Measurements from ENCODE around the gene INSM1.

The INSM1 gene

GRCh38 chr20:20395087-20395486 lies 27.2 kb downstream of the INSM1 start:
- DNase-seq: no peak

- no peak for DNase-seq
These were observed 28.1 kb downstream of the INSM1 start for GRCh38 chr20:20395903-20396568.

DNA sequence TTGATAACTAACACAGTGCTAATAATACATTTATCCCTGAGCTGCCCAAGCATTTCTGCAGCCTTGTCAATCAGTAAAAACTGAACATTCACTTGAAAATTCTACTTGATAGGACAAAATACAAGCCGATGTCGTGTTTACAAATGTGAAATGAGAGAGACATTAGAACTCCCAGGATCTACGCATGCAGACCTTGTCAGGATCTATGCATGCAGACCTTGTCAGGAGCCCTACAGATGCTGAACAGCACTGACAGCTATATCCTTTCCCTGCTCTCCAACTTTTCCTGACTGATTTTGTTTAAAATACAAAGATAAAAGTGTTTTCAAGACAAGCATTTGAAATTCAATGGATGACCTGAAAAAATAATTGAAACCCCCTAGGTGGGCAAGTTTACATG lies 28.9 kb downstream of the INSM1 start:
- no peak for DNase-seq

DNA sequence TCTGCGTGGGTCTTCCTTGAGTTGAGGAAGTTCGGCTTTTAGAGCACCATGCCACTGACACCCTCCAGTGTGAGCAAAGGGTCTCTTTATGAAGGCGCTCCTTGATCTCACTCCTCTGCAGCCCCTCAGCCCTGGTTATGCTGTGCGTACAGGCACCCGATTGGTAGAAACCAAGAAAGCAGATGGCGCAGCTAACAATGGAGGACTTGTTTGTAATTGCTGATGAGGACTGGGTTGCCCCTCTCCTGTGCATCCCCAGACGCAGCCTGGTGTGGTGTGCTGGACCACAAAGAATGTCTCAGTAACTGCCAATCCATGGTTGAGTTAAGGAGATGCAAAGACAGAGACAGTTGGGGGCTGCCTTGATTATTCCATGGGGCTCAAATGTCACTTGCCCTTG lies 30.2 kb downstream of the INSM1 start:
- no peak for DNase-seq

DNA sequence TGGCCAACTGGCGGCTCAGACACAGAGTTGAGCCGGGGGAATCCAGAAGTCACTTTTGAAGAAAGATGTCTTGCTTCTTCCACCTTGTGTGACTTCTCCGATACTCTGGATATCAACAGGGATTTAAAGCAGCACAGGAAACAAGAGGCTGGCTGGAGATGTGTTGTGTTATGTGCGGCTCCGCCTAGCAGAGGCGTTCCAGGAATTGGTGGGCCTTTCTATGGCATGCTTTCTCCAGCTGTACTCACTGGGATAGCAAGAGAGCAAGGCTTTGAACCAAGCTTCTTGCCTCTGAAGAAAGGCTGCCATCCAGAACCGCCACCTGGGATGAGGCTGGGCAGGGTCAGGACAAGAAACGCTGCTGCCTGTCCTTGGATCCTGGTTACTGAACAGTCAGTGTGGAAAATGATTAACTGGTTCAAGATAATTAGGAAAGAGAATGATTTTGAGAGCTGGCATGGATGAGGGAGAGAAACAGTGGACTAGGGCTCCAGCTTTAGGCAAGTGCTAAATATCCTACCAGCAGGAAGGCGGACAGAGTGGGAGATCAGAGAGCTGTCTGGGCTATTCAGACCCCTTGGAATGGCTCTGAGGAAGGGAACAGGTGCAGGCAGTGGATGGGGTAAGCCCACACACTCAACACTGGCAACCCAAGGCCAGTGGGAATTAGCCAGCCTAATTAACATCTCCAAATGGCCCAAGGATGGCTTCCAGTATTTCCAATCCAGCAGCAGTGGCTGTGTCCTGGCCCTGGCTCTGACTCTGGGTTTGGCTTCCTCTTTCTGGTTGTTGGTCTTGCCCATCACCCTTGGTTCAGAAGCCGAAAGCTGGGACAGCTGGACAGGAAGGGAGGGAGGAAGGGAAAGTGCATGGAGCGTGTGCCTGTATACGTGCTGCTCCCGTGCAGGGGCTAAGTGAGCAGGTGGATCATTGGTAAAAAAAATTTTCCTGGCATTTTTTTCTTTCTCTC lies 31.9 kb downstream of the INSM1 start:
- DNase-seq: no peak

DNA sequence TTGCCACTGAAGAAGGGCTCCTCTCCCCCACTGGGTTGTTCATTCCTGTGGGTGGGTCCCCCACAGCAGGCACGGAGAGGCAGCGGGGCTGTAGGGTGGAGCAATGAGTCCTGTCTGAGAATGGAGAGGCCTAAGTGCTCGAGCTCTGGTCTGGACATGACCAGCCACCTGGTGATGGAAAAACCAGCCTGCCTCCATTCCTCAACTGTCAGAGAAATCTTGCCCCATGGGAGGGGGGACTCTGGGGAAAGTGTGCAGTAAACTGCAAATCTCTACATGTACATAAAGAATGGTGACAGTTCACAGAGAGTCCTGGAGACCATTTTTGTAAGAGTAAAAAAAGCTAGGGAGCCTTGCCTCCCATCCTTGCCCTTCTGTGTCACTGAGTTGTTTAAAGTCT lies 34.1 kb downstream of the INSM1 start:
- no peak for DNase-seq

DNA sequence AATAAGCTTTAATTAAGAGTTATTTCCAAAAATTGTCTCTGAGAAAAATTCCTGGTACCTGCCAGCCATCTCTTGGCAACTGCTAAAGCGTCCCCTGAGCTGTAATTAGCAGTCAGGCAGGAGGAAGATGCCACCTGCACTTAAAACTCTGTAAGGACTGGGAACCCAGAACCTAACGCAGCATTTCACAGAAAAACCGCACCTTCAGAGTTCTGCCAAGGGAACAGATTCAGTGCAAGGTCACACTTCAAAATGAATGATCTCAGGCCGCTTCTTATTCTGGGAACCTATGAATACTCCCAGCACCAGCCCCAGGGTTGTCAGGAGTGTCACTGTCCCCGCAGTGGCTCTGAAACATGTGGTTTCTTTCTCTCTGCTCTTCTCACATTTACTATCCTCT lies 36.7 kb downstream of the INSM1 start:
- no peak for DNase-seq

- no peak for DNase-seq
These were observed 37.7 kb downstream of the INSM1 start for GRCh38 chr20:20405623-20406022.

- DNase-seq: no peak
These were observed 38.4 kb downstream of the INSM1 start for GRCh38 chr20:20406306-20406705.

DNA sequence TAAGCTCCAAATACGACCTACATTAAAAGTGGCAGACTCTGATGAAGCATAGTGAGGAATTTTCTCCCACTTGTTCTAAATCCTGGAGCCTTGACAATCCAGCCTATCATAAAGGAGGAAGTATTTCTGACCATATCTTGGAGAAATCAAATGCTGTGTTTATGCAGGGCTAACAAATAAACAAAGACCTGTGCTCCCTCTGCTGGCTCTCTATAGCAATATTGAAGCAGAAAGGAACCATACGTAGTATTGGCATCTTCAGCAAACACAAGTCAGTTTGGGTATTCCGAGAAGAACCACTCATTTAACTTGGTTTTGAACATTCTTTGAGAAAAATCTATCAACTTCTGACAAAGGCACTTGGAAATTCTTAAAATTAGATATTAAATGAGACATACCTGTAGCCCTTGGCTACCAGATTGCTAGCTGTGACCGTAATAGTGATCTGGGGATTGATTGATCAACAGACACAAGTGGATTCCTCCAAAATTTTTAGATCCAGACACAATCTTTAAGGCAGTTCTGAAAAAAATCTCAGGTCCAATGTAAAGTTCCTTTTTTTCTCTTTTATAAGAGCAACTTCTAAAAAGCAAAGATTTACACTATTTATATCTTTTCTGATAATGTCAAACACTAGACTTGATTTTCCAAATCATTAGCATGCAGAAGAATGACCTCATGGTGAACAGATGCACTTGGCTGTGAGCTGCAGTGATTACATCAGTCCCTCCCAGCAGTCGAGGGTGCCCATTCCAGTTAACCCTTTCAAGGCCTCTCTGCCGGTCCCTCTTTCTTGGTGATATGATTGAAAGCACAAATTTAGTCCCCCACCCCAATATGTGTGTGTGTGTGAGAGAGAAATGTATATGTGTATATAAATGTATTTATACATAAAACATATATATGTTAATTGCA lies 40.2 kb downstream of the INSM1 start:
- peak; percentile 45 for DNase-seq

GRCh38 chr20:20409331-20409730 lies 41.4 kb downstream of the INSM1 start:
- DNase-seq: no peak

- DNase-seq: no peak
These were observed 42.8 kb downstream of the INSM1 start for GRCh38 chr20:20410678-20411077.

DNA sequence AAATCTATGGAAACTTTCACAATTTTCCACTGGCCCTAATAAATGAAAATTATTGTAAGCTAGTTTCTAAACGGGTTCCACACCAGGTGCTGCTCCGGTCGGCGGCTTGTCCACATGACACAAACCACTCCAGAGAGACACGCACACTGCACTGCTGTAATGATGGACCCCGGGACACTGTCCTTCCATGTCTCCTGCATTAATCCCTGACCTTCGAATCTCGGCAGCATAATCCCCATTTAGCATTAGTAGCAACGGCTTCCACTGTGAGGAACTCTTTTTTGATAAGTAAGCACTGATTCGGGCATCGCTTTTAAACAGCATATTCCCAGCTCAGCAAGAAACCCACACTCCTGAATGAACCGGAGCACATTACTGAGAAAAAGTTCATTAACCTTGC lies 43.5 kb downstream of the INSM1 start:
- DNase-seq: no peak

DNA sequence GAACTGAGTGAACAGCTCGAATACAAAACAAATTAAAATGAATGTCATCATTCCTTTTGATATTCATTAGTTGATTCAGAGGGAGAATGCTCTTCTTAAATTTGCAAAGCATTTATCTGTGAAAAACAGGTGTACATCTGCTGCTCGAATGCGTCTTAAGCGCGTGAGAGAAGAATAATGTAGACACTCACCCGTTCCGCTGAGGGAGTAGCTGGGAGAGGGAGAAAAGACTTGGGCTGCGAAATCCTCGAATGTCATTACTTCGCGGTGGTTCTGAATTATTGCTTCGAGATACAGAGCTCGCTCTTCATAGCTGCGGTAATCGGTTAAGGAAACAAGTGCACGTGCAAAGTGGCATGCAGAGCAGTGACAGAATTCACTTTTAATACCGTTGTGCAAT lies 43.9 kb downstream of the INSM1 start:
- DNase-seq: no peak

DNA sequence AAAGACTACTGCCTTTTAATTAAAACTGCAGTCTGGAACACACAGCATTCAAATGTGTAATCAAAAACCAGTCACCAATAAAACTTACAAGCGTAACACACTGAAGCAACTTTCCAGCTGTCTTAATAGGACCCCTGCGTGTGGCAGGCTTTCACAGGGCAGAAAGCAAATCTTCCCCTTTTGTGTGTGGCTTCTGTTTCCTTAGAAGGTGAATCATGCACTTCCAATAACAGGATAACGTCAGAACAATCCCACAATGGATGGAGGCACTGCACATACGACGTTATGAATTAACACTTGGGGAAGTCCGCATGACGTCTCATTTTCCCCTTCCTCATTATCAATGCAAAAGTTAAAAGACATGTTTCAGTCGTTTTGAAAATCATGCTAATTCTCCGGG lies 44.8 kb downstream of the INSM1 start:
- DNase-seq: no peak

DNA sequence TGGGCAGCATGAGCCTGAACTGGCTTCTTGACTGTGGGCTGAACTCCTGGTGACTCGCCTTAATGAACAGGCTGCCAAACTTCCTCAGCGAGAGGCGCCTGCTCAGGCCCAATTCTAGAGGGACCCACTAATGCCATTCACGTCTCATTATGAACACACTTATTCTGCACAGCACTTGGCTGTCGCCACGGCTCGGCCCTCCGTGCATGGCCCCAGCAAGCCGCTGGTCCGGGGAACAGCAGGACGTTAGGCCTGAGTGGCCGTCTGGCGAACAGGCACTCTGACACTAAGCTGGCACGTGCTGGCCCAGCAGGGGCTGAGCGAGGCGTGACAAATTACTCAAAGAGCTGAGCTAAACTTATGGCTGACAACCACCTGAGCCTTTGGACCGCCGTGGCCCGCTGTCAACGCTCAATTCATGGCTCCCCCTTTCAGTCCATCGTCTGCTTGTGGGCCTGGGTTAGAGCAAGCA lies 45.9 kb downstream of the INSM1 start:
- DNase-seq: no peak

DNA sequence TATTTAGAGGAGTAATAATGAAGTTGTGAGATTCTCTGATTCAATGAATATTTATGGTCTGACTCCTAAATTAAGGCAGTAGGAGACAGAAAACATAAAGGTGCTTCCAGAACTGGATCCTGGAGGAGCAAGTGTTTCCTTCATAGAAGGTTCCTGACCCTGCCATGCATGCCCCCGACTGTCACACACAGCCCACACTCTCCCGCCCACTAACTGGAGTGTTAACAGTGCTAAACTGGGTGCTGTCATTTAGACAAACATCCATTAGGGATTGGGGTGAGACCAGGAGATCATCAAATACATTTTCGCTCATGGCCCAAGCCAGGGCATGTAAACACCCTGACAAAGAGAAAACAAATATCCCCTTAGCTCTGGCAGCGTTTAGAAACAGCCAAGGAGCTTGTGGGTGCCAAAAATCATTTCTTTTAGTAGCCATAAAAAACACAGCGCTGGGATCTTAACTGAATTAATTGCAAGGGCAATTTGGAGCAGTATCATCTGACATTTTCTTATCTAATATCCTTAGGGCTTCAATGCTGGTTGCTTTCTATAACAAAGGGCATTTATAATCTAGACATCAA lies 46.8 kb downstream of the INSM1 start:
- no peak for DNase-seq

DNA sequence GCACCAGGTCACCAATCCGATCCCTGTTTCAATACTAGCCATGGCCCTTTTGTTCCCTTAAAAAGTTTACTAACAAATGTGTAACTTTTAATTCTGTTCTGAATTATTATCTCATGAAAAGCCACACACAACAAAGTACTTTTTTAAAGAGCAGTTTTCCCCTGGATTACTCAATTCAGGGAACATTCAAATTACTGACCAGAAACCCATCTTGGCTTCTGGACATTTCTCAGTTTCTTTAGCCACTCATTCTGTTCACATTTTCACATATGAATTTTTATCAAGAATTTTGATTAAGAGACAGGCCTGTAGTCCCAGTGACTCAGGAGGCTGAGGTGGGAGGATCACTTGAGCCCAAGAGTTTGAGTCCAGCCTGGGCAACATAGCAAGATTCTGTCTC lies 47.4 kb downstream of the INSM1 start:
- no peak for DNase-seq

GRCh38 chr20:20417876-20418676 lies 50.2 kb downstream of the INSM1 start:
- DNase-seq: no peak

Measured in HCEC 1CT (cell line).